ENCODE measurements around the gene HIPK2. TPM values are rescaled to one million over a fixed set of nuclear protein-coding genes. Genes with fewer than 3 reads are reported as not detected.

The HIPK2 gene
- total RNA-seq, 1 experiment from 2014 or later, result 64.3 TPM

DNA sequence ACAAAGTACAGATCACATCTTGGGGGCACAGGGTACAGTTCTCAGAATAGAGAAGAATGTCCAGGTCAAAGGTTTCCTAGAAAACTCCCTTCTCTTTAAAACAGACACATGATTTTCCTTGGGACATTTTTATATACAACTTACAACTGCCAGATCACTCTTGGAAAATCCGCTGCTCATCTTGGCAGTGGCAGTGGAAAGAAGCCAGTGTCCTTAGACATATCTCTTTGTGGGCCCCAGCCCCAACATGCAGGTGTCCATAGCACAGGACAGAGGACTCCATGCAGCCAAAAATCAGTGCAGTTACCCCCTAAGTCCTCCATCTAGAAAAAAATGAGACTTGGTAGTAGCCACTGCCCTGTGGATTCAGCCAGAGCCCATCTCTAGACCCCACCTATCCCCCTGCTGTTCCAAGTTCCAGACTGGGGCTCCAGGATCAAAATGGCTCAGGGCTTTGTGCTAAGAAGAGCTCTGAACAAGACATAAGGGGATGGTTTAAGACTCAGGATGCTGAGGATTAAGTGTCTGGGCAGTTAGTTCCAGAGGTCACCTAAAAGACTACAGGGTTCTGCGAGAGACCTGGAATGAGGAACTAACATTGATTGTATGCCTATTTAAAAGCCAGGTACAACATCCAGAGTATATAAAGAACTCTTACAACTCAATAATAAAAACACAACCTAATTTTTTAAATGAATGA lies 34.4 kb downstream of the HIPK2 start:
- H3K27ac Mint-ChIP-seq (ENCODE audit: low read depth, unreplicated experiment), result peak overlapping the region; percentile 80
- TF ChIP-seq CTCF (IDR thresholded peaks at IDR 0.05; ENCODE audit: unreplicated experiment), result no peak
- no peaks in the 10 kb centered on the region for H3K27me3 Mint-ChIP-seq (ENCODE audit: insufficient read depth, unreplicated experiment)
- no peak for DNase-seq (ENCODE audit: unreplicated experiment)
- CTCF ChIA-PET, result no interaction called here
- H3K36me3 Mint-ChIP-seq (ENCODE audit: insufficient read depth, unreplicated experiment), result peaks cover 42% of the 10 kb centered on the region
- H3K9me3 Mint-ChIP-seq (ENCODE audit: unreplicated experiment), result no peaks in the 10 kb centered on the region
- no TSS peak for BruUV-seq (replicated peaks)
- peaks cover 54% of the 10 kb centered on the region for H3K4me1 Mint-ChIP-seq (ENCODE audit: insufficient read depth, unreplicated experiment)
- intact Hi-C loops (cut with micrococcal nuclease), result no loop called here
- H3K4me3 Mint-ChIP-seq (ENCODE audit: unreplicated experiment), result no peak overlapping the region
- POLR2A ChIA-PET, result no interaction called here

- CTCF ChIA-PET, result interaction anchor here (0.9 to 1.8 kb wide), 3 partner anchors 13 to 95 kb away, joined by 3 read pairs; no protein-coding TSS in a partner anchor
- Mint-ChIP-seq H3K27ac (ENCODE audit: low read depth, unreplicated experiment) (peak overlapping the region; percentile 80), H3K27me3 (ENCODE audit: insufficient read depth, unreplicated experiment) (no peaks in the 10 kb centered on the region), H3K9me3 (ENCODE audit: unreplicated experiment) (no peaks in the 10 kb centered on the region), H3K4me1 (ENCODE audit: insufficient read depth, unreplicated experiment) (peaks cover 69% of the 10 kb centered on the region), H3K36me3 (ENCODE audit: insufficient read depth, unreplicated experiment) (peaks cover 47% of the 10 kb centered on the region), H3K4me3 (ENCODE audit: unreplicated experiment) (no peak overlapping the region)
- no TSS peak for BruUV-seq (replicated peaks)
- intact Hi-C loops (cut with micrococcal nuclease), result no loop called here
- POLR2A ChIA-PET, result interaction anchor here (3.2 kb wide), 1 partner anchor 9 kb away, joined by 8 read pairs; no protein-coding TSS in a partner anchor
- TF ChIP-seq CTCF (IDR thresholded peaks at IDR 0.05; ENCODE audit: unreplicated experiment), result no peak
- DNase-seq (ENCODE audit: unreplicated experiment), result no peak
Observed at GRCh38 chr7:139741789-139742344, 35.9 kb downstream of the HIPK2 start.

DNA sequence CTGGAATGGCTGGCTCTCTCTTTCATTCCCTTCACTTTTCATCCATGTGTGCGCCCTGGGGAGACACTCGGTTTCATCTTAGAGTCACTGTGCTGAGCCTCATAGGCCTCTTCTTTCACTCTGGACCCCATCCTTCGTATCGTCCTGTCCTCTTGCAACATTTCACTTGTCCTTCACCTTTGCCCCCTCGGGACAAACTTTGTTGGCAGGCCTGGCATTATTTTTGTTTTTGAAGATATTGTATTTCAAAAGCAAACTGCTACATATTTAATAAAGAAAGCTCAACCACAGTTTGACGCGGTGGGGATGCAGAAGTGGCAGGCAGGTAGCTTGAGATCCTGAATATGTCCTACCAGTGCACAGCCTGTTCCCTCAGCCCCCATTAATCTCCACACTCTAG lies 36.6 kb downstream of the HIPK2 start:
- CTCF ChIA-PET, result interaction anchor here (0.9 to 1.8 kb wide), 3 partner anchors 13 to 95 kb away, joined by 3 read pairs; no protein-coding TSS in a partner anchor

More for the DNA sequence above, 36.6 kb downstream of the HIPK2 start:
- no peak for DNase-seq (ENCODE audit: unreplicated experiment)
- intact Hi-C loops (cut with micrococcal nuclease), result no loop called here
- H3K9me3 Mint-ChIP-seq (ENCODE audit: unreplicated experiment), result no peaks in the 10 kb centered on the region
- no peak for TF ChIP-seq CTCF (IDR thresholded peaks at IDR 0.05; ENCODE audit: unreplicated experiment)
- H3K27ac Mint-ChIP-seq (ENCODE audit: low read depth, unreplicated experiment), result peak overlapping the region; percentile 80
- peaks cover 70% of the 10 kb centered on the region for H3K4me1 Mint-ChIP-seq (ENCODE audit: insufficient read depth, unreplicated experiment)
- no peak overlapping the region for H3K4me3 Mint-ChIP-seq (ENCODE audit: unreplicated experiment)
- no TSS peak for BruUV-seq (replicated peaks)
- POLR2A ChIA-PET, result interaction anchor here (0.9 to 3.2 kb wide), 5 partner anchors 9 to 90 kb away, joined by 3 to 8 read pairs (median 3); no protein-coding TSS in a partner anchor
- no peaks in the 10 kb centered on the region for H3K27me3 Mint-ChIP-seq (ENCODE audit: insufficient read depth, unreplicated experiment)
- H3K36me3 Mint-ChIP-seq (ENCODE audit: insufficient read depth, unreplicated experiment), result peaks cover 47% of the 10 kb centered on the region
